Upper lobe of left lung (tissue), 4 donors: Measurements from ENCODE around the gene PRPF8.

Experiments
- EP300 ChIP-seq, 4 donors: sonication (generic); formaldehyde crosslinking; IDR thresholded peaks; one replicate each; pipeline ENCODE4 v1.5.1; 2017; ENCODE audit warnings: antibody characterized with exemption in 4 of 4, control low read depth in 2 of 4
- POLR2A ChIP-seq, 4 donors: fragments of 450-650 bp; IDR thresholded peaks; one replicate each; pipeline ENCODE4 v1.5.1; 2016 to 2017; ENCODE audit warnings: antibody characterized with exemption in 4 of 4, mild to moderate bottlenecking in 2 of 4
- POLR2AphosphoS5 ChIP-seq, 2 donors: sonication (generic); formaldehyde crosslinking; IDR thresholded peaks; one replicate each; pipeline ENCODE4 v1.5.1; 2017; ENCODE audit warnings: antibody characterized with exemption in 2 of 2
- TF ChIP-seq, protein P1 (sequence below), 6 experiments: fragments of 450-650 bp in 4 of 6; fragments of 200-600 bp in 2 of 6; sonication (generic) in 2 of 6; IDR thresholded peaks; one replicate each; pipeline ENCODE4 v1.5.1; 2016 to 2019; ENCODE audit warnings: antibody characterized with exemption in 6 of 6

DNA sequence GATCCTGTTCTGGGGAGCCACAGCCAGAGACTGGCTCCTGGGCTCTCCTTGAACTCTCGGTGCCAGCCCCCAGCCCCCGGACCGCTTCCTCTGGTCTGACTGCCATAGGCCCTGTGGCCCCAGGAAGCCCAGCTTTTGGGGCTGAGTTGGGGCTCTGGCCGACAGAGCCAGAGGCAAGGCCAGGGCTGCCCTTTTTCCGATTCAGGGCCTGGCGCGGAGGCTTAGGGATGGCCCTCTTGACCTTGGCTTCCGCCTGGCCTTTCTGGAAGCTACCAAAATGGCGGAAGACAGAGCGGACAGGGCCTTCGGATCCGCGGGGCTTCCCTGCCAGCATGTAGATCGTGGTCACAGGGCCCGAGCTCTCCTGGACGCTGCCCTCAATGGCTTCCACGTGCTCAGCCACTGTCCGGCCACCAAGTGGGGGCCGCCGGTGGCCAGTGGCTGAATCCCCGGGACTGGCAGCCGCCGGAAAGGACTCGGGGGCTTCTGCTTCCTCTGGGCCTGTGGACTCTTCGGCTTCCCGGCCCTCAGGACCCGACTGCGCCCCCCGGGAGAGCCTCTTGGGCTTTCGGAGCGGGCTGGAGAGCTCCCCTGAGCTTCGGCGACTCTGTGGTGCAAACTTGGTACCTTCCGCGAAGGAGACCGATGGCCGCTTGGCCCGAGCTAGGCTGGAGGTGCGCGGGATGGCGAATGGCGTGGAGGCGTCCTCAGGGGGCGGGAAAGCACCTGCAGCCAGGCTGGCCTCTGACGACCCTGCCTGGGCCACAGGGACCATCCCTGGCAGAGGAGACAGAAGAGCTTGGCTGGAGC lies 49.6 kb downstream of the PRPF8 start:
- TF ChIP-seq, protein P1, sequence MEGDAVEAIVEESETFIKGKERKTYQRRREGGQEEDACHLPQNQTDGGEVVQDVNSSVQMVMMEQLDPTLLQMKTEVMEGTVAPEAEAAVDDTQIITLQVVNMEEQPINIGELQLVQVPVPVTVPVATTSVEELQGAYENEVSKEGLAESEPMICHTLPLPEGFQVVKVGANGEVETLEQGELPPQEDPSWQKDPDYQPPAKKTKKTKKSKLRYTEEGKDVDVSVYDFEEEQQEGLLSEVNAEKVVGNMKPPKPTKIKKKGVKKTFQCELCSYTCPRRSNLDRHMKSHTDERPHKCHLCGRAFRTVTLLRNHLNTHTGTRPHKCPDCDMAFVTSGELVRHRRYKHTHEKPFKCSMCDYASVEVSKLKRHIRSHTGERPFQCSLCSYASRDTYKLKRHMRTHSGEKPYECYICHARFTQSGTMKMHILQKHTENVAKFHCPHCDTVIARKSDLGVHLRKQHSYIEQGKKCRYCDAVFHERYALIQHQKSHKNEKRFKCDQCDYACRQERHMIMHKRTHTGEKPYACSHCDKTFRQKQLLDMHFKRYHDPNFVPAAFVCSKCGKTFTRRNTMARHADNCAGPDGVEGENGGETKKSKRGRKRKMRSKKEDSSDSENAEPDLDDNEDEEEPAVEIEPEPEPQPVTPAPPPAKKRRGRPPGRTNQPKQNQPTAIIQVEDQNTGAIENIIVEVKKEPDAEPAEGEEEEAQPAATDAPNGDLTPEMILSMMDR (IDR thresholded peaks at IDR 0.05), result no peak
- TF ChIP-seq POLR2A (IDR thresholded peaks at IDR 0.05), result no peak
- TF ChIP-seq POLR2AphosphoS5 (IDR thresholded peaks at IDR 0.05), result no peak
- TF ChIP-seq EP300 (IDR thresholded peaks at IDR 0.05), result no peak
